Colonic mucosa (tissue), 4 donors: Measurements from ENCODE around the gene MXD3. TPM values are rescaled to one million over a fixed set of nuclear protein-coding genes. Genes with fewer than 3 reads are reported as not detected.

Experiments used
- DNase-seq: peaks from one replicate; pipeline ENCODE4 v3.0.0-alpha.2; 2020
- H3K27ac ChIP-seq: fragments of 200-600 bp; one replicate; pipeline ENCODE4 v1.8.0; 2021
- H3K27me3 ChIP-seq: fragments of 200-600 bp; one replicate; pipeline ENCODE4 v1.8.0; 2021
- H3K36me3 ChIP-seq: fragments of 200-600 bp; one replicate; pipeline ENCODE4 v1.8.0; 2021
- H3K4me1 ChIP-seq: fragments of 200-600 bp; one replicate; pipeline ENCODE4 v1.8.0; 2021; ENCODE audit warnings: mild to moderate bottlenecking
- H3K4me3 ChIP-seq: fragments of 200-600 bp; one replicate; pipeline ENCODE4 v1.8.0; 2021
- H3K9ac ChIP-seq, 2 donors: one replicate each; pipeline ENCODE4 v1.7.0; 2013; ENCODE audit warnings: control low read depth in 2 of 2, low read depth in 2 of 2, low read length in 2 of 2
- H3K9me3 ChIP-seq: fragments of 200-600 bp; one replicate; pipeline ENCODE4 v1.8.0; 2021
- CTCF ChIP-seq: fragments of 200-600 bp; IDR thresholded peaks from one replicate; pipeline ENCODE4 v1.8.0; 2022; ENCODE audit warnings: antibody characterized with exemption, mild to moderate bottlenecking
- intact Hi-C: fragments of 100-400 bp; cut with DNase I; formaldehyde crosslinking; loops from one replicate; pipeline ENCODE4 v1.14.1; 2022
- total RNA-seq, 2 donors: library from RNA; stranded (reverse); fragmentation: NEBNext Ultra II Directional in 1 of 2; extraction: Animal tissue kit (Norgen Biotek cat#: 25700) in 1 of 2; gene quantifications; one replicate each; pipeline ENCODE4 v1.2.1, GENCODE V29; 2021
- donor health status: healthy.
- donor health status: DM: no; HTN: no; CAD: no.
- donor health status: DM: no; HTN: no; CAD: no.

The MXD3 gene
- total RNA-seq, 2 donors from 2014 or later, result 9.3 to 36.4 TPM

GRCh38 chr5:177336112-177336511 lies 24.4 kb upstream of the MXD3 start:
- H3K36me3 ChIP-seq, result peaks cover 47% of the 10 kb centered on the region
- no peaks in the 10 kb centered on the region for H3K9me3 ChIP-seq
- no peak overlapping the region for H3K27ac ChIP-seq
- H3K4me1 ChIP-seq, result no peaks in the 10 kb centered on the region
- no peaks in the 10 kb centered on the region for H3K27me3 ChIP-seq
- H3K9ac ChIP-seq, result no peak overlapping the region
- intact Hi-C loops, result no loop called here
- DNase-seq, result no peak
- no peak overlapping the region for H3K4me3 ChIP-seq
- peak; percentile 14 for TF ChIP-seq CTCF

- Histone ChIP-seq H3K27ac (no peak overlapping the region), H3K36me3 (peaks cover 47% of the 10 kb centered on the region), H3K9ac (no peak overlapping the region), H3K4me3 (no peak overlapping the region), H3K27me3 (no peaks in the 10 kb centered on the region), H3K9me3 (no peaks in the 10 kb centered on the region), H3K4me1 (no peaks in the 10 kb centered on the region)
- TF ChIP-seq CTCF, result no peak
- DNase-seq, result no peak
- intact Hi-C loops, result no loop called here
These were observed 24.0 kb upstream of the MXD3 start for GRCh38 chr5:177335701-177336065.

GRCh38 chr5:177334781-177335700 lies 23.3 kb upstream of the MXD3 start:
- no peak for DNase-seq

GRCh38 chr5:177334155-177334551 lies 22.5 kb upstream of the MXD3 start:
- Histone ChIP-seq H3K27me3 (no peaks in the 10 kb centered on the region), H3K9me3 (no peaks in the 10 kb centered on the region), H3K36me3 (peaks cover 47% of the 10 kb centered on the region), H3K9ac (no peak overlapping the region), H3K4me3 (no peak overlapping the region), H3K27ac (no peak overlapping the region), H3K4me1 (no peaks in the 10 kb centered on the region)
- no peak for TF ChIP-seq CTCF
- no peak for DNase-seq
- intact Hi-C loops, result no loop called here

More at GRCh38 chr5:177334781-177335700, 23.3 kb upstream of the MXD3 start:
- H3K9ac ChIP-seq, result no peak overlapping the region
- no peak overlapping the region for H3K27ac ChIP-seq
- H3K9me3 ChIP-seq, result no peaks in the 10 kb centered on the region
- no peak for TF ChIP-seq CTCF
- no peaks in the 10 kb centered on the region for H3K27me3 ChIP-seq
- peaks cover 47% of the 10 kb centered on the region for H3K36me3 ChIP-seq
- H3K4me3 ChIP-seq, result no peak overlapping the region
- H3K4me1 ChIP-seq, result no peaks in the 10 kb centered on the region
- intact Hi-C loops, result no loop called here

- no peak for TF ChIP-seq CTCF
- no peak for DNase-seq
- no peak overlapping the region for H3K27ac ChIP-seq
These were observed 21.9 kb upstream of the MXD3 start for GRCh38 chr5:177333420-177334154.

More at GRCh38 chr5:177333420-177334154, 21.9 kb upstream of the MXD3 start:
- no peaks in the 10 kb centered on the region for H3K9me3 ChIP-seq
- intact Hi-C loops, result no loop called here
- no peak overlapping the region for H3K4me3 ChIP-seq
- H3K4me1 ChIP-seq, result no peaks in the 10 kb centered on the region
- no peaks in the 10 kb centered on the region for H3K27me3 ChIP-seq
- peaks cover 47% of the 10 kb centered on the region for H3K36me3 ChIP-seq
- no peak overlapping the region for H3K9ac ChIP-seq
